HEK293T (cell line): Measurements from ENCODE around the gene HERC2.

Experiments
- CTCF ChIA-PET: fragments of 350-600 bp; formaldehyde crosslinking; extraction: SDS; loops from one replicate; lab custom pipeline; 2021; ENCODE audit warnings: antibody characterized with exemption, inconsistent platforms; lab: Yijun Ruan, JAX
- POLR2A ChIA-PET: fragments of 350-600 bp; formaldehyde crosslinking; extraction: SDS; loops from one replicate; lab custom pipeline; 2020; ENCODE audit warnings: antibody characterized with exemption, inconsistent platforms; lab: Yijun Ruan, JAX
- DNase-seq: peaks from one replicate; pipeline ENCODE4 v3.0.0; 2012; ENCODE audit warnings: mixed read lengths; ENCODE audit errors: extremely low spot score
- ARNT ChIP-seq: fragments of 450-650 bp; IDR thresholded peaks from 2 replicates; pipeline ENCODE4 v1.6.1; 2017; ENCODE audit warnings: mild to moderate bottlenecking
- BHLHE40 ChIP-seq: fragments of 450-650 bp; IDR thresholded peaks from 2 replicates; pipeline ENCODE4 v1.6.1; 2016; ENCODE audit warnings: mild to moderate bottlenecking, moderate library complexity, borderline replicate concordance
- CTBP1 ChIP-seq: fragments of 450-650 bp; IDR thresholded peaks from 2 replicates; pipeline ENCODE4 v1.6.1; 2016; ENCODE audit warnings: borderline replicate concordance
- ELF4 ChIP-seq: fragments of 450-650 bp; IDR thresholded peaks from 2 replicates; pipeline ENCODE4 v1.6.1; 2017; ENCODE audit warnings: antibody characterized with exemption
- FOXA1 ChIP-seq: fragments of 450-650 bp; IDR thresholded peaks from 2 replicates; pipeline ENCODE4 v1.6.1; 2016; ENCODE audit warnings: mild to moderate bottlenecking
- FOXK2 ChIP-seq: fragments of 450-650 bp; IDR thresholded peaks from 2 replicates; pipeline ENCODE4 v1.6.1; 2016; ENCODE audit warnings: mild to moderate bottlenecking
- FOXM1 ChIP-seq: fragments of 450-650 bp; IDR thresholded peaks from 2 replicates; pipeline ENCODE4 v1.6.1; 2017; ENCODE audit warnings: mild to moderate bottlenecking, borderline replicate concordance
- HDGF ChIP-seq: fragments of 450-650 bp; IDR thresholded peaks from 2 replicates; pipeline ENCODE4 v1.6.1; 2017; ENCODE audit warnings: antibody characterized with exemption, borderline replicate concordance
- L3MBTL2 ChIP-seq: fragments of 450-650 bp; conservative IDR thresholded peaks from 2 replicates; pipeline ENCODE4 v1.6.1; 2016; ENCODE audit warnings: mild to moderate bottlenecking
- LEF1 ChIP-seq: fragments of 450-650 bp; IDR thresholded peaks from 2 replicates; pipeline ENCODE4 v1.6.1; 2017; ENCODE audit warnings: mild to moderate bottlenecking, borderline replicate concordance
- NFRKB ChIP-seq: fragments of 450-650 bp; IDR thresholded peaks from 2 replicates; pipeline ENCODE4 v1.6.1; 2016; ENCODE audit warnings: mild to moderate bottlenecking, moderate library complexity
- SP1 ChIP-seq: fragments of 450-650 bp; IDR thresholded peaks from 2 replicates; pipeline ENCODE4 v1.6.1; 2017
- SUZ12 ChIP-seq: fragments of 450-650 bp; IDR thresholded peaks from 2 replicates; pipeline ENCODE4 v1.6.1; 2016; ENCODE audit warnings: mild to moderate bottlenecking
- TARDBP ChIP-seq: fragments of 450-650 bp; IDR thresholded peaks from 2 replicates; pipeline ENCODE4 v1.6.1; 2016
- ZNF384 ChIP-seq: fragments of 450-650 bp; IDR thresholded peaks from 2 replicates; pipeline ENCODE4 v1.6.1; 2016
- TF ChIP-seq, protein P1 (sequence below): fragments of 450-650 bp; IDR thresholded peaks from 2 replicates; pipeline ENCODE4 v1.6.1; 2016

The HERC2 gene

GRCh38 chr15:28267727-28268126, 54.3 kb downstream of the HERC2 start:
- no peak for DNase-seq
- ChIA-PET POLR2A (no interaction called here), CTCF (no interaction called here)
- TF ChIP-seq, protein P1, sequence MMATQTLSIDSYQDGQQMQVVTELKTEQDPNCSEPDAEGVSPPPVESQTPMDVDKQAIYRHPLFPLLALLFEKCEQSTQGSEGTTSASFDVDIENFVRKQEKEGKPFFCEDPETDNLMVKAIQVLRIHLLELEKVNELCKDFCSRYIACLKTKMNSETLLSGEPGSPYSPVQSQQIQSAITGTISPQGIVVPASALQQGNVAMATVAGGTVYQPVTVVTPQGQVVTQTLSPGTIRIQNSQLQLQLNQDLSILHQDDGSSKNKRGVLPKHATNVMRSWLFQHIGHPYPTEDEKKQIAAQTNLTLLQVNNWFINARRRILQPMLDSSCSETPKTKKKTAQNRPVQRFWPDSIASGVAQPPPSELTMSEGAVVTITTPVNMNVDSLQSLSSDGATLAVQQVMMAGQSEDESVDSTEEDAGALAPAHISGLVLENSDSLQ, result no peak
- TF ChIP-seq SP1 (no peak), FOXA1 (no peak), CTBP1 (no peak), ARNT (no peak), FOXM1 (no peak)

DNA sequence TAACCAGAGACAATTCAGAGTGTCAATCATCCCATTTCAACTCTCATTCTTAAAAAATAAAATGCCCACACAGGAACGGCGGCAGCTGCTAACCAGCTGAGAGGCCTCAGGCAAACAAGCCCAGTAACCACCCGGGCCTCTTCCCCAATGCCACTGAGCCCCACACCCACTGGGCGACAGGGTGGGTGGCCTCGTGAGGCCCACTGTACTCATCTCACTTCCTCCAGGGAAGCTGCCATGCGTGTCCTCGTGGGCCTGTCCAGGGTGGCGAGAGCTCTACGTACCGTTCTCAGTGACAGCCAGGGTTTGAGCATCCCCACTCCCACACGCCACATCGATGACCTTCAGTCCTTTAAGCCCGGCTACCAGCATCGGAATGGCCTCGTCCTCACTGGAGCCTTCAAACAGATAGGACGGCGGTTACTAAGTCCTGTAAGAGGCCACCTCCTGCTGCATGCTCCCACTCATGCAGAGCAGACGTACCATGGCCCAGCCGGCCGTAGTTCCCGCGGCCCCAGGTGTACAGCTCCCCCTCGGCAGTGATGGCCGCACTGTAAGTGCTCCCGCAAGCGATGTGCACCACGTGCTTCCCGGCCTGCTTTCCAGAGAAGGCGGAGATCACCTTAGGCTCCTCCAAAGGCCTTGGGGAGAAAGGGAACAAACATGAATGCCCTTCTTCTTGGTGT, 56.5 kb downstream of the HERC2 start:
- DNase-seq, result no peak
- POLR2A ChIA-PET, result no interaction called here
- CTCF ChIA-PET, result no interaction called here
- TF ChIP-seq, protein P1, result no peak
- TF ChIP-seq HDGF, result no peak
- no peak for TF ChIP-seq CTBP1
- no peak for TF ChIP-seq ELF4
- no peak for TF ChIP-seq TARDBP
- TF ChIP-seq SP1, result no peak
- no peak for TF ChIP-seq NFRKB
- TF ChIP-seq FOXM1, result no peak
- TF ChIP-seq ARNT, result no peak
- no peak for TF ChIP-seq FOXA1
- no peak for TF ChIP-seq LEF1
- no peak for TF ChIP-seq FOXK2

DNA sequence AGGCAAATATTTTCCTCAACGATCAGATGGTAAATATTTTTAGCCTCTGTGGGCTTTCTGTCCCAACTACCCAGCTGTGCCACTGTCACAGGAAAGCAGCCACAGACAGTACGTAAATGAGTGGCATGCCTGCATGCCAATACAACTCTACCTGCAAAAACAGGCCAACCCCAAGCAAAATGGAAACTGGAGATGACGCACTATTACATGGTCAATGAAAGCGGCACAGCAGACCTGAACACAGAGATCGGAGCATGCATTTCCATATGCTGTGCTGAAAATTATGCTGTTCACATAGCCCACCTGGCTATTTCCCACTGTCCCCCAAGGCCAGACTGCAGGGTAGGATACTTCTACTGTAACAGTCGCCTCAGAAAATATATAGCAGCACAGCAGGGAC, 57.8 kb downstream of the HERC2 start:
- POLR2A ChIA-PET, result no interaction called here
- CTCF ChIA-PET, result no interaction called here
- DNase-seq, result no peak
- no peak for TF ChIP-seq FOXM1
- TF ChIP-seq ELF4, result no peak
- no peak for TF ChIP-seq SUZ12
- no peak for TF ChIP-seq TARDBP
- no peak for TF ChIP-seq HDGF
- TF ChIP-seq, protein P1, result no peak

DNA sequence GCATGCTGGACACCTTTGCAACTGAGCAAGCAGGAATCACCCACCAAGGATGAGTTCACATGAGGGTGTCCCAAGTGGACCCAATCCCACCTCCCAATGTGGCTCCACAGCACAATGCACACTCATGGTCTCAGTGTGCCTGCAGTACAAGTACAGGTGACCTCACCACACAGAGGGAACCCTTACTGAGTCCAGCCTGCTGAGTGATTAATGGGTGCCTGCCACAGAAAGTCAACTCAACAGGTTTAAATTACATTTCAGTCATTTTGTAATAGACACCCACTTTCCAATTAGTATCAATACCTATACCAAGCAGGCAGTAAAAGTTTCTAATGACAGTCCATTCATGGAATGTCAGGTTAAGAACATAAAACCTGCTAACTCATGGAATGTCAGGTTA, 59.5 kb downstream of the HERC2 start:
- no peak for TF ChIP-seq ELF4
- DNase-seq, result no peak
- POLR2A ChIA-PET, result no interaction called here
- CTCF ChIA-PET, result no interaction called here

GRCh38 chr15:28260722-28261121, 61.3 kb downstream of the HERC2 start:
- no peak for DNase-seq
- ChIA-PET CTCF (no interaction called here), POLR2A (no interaction called here)
- TF ChIP-seq HDGF (no peak), BHLHE40 (no peak), FOXK2 (no peak), FOXM1 (no peak)

GRCh38 chr15:28260317-28260716, 61.7 kb downstream of the HERC2 start:
- no peak for DNase-seq
- CTCF ChIA-PET, result no interaction called here
- POLR2A ChIA-PET, result no interaction called here
- TF ChIP-seq LEF1, result no peak
- TF ChIP-seq ARNT, result no peak
- no peak for TF ChIP-seq SP1
- TF ChIP-seq SUZ12, result no peak
- TF ChIP-seq, protein P1, result no peak

GRCh38 chr15:28255965-28256364, 66.0 kb downstream of the HERC2 start:
- no peak for DNase-seq
- ChIA-PET POLR2A (no interaction called here), CTCF (no interaction called here)
- TF ChIP-seq HDGF, result no peak
- TF ChIP-seq L3MBTL2, result no peak
- TF ChIP-seq NFRKB, result no peak
- TF ChIP-seq FOXA1, result no peak
- TF ChIP-seq ZNF384, result no peak
- no peak for TF ChIP-seq FOXM1
- TF ChIP-seq FOXK2, result no peak
- TF ChIP-seq, protein P1, result no peak
- no peak for TF ChIP-seq ELF4
- no peak for TF ChIP-seq SP1
- no peak for TF ChIP-seq BHLHE40
- TF ChIP-seq SUZ12, result no peak
- no peak for TF ChIP-seq ARNT
- TF ChIP-seq CTBP1, result no peak
- TF ChIP-seq LEF1, result no peak
- no peak for TF ChIP-seq TARDBP
